Astrocyte of the spinal cord (primary cell): ENCODE measurements around the gene USH2A.

ENCODE experiments used
- DNase-seq: peaks from one replicate; pipeline ENCODE4 v3.0.0; 2011; ENCODE audit warnings: low read depth, low spot score
- H3K4me3 ChIP-seq: 2 replicates; pipeline ENCODE4 v1.5.1; 2011; ENCODE audit warnings: low read depth, mild to moderate bottlenecking, low read length, moderate library complexity
- CTCF ChIP-seq: IDR thresholded peaks from 2 replicates; pipeline ENCODE4 v1.5.1; 2012; ENCODE audit warnings: low read depth, mild to moderate bottlenecking, low read length, inconsistent platforms
- in situ Hi-C: cut with HindIII; loops from 2 replicates; pipeline ENCODE4 v1.10.0; 2017; ENCODE audit warnings: low sequenced_read_pairs

Gene USH2A

GRCh38 chr1:216186816-216187215, 236.4 kb downstream of the USH2A start:
- in situ Hi-C loops = no loop called here
- TF ChIP-seq CTCF = no peak
- H3K4me3 ChIP-seq = no peak overlapping the region
- DNase-seq = peak; percentile 43

- H3K4me3 ChIP-seq = no peak overlapping the region
- no peak for TF ChIP-seq CTCF
- no peak for DNase-seq
- in situ Hi-C loops = no loop called here
These were observed 237.1 kb downstream of the USH2A start for GRCh38 chr1:216186141-216186540.

- no peak overlapping the region for H3K4me3 ChIP-seq
- in situ Hi-C loops = no loop called here
- TF ChIP-seq CTCF = no peak
- no peak for DNase-seq
These were observed 239.0 kb downstream of the USH2A start for GRCh38 chr1:216184126-216184680.

GRCh38 chr1:216183454-216183853, 239.8 kb downstream of the USH2A start:
- TF ChIP-seq CTCF = no peak
- H3K4me3 ChIP-seq = no peak overlapping the region
- DNase-seq = no peak
- in situ Hi-C loops = no loop called here

- in situ Hi-C loops = no loop called here
- TF ChIP-seq CTCF = no peak
- H3K4me3 ChIP-seq = no peak overlapping the region
- peak; percentile 46 for DNase-seq
These were observed 240.2 kb downstream of the USH2A start for GRCh38 chr1:216183007-216183406.

GRCh38 chr1:216181590-216181989, 241.7 kb downstream of the USH2A start:
- in situ Hi-C loops = no loop called here
- no peak overlapping the region for H3K4me3 ChIP-seq
- no peak for DNase-seq
- TF ChIP-seq CTCF = no peak

- in situ Hi-C loops = no loop called here
- TF ChIP-seq CTCF = no peak
- no peak overlapping the region for H3K4me3 ChIP-seq
- peak; percentile 5 for DNase-seq
These were observed 245.0 kb downstream of the USH2A start for GRCh38 chr1:216178281-216178680.
